ENCODE results near the gene TRIO. TPM values are rescaled to one million over a fixed set of nuclear protein-coding genes. Genes with fewer than 3 reads are reported as not detected.

TRIO gene
- total RNA-seq, 2 donors from 2014 or later = 62.0 to 137 TPM

DNA sequence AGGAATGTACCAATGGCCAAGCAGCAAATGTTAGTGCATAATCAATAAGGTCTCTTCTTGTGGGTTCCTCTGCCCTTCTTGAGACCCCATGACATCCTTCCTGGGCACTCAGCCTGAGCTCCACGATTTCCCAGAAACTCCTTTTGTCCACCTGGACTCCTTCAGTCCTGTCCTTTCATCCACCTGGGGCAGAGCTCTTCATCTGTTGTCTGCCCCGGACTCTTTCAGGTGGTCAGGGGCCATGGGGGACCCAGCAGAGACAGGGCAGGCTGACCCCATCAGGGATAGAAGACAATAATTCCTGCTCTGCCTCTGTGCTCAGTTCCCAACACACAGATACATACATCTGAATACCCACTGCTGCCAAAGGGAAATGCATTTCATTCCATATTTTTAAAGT is 379.6 kb downstream of the TRIO start:
- H3K27me3 ChIP-seq = no peaks in the 10 kb centered on the region
- no peak overlapping the region for H3K27ac ChIP-seq
- TF ChIP-seq POLR2A (IDR thresholded peaks at IDR 0.05) = no peak
- TF ChIP-seq, protein P1, sequence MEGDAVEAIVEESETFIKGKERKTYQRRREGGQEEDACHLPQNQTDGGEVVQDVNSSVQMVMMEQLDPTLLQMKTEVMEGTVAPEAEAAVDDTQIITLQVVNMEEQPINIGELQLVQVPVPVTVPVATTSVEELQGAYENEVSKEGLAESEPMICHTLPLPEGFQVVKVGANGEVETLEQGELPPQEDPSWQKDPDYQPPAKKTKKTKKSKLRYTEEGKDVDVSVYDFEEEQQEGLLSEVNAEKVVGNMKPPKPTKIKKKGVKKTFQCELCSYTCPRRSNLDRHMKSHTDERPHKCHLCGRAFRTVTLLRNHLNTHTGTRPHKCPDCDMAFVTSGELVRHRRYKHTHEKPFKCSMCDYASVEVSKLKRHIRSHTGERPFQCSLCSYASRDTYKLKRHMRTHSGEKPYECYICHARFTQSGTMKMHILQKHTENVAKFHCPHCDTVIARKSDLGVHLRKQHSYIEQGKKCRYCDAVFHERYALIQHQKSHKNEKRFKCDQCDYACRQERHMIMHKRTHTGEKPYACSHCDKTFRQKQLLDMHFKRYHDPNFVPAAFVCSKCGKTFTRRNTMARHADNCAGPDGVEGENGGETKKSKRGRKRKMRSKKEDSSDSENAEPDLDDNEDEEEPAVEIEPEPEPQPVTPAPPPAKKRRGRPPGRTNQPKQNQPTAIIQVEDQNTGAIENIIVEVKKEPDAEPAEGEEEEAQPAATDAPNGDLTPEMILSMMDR (IDR thresholded peaks at IDR 0.05) = no peak
- H3K4me1 ChIP-seq = no peaks in the 10 kb centered on the region
- H3K9me3 ChIP-seq = no peaks in the 10 kb centered on the region
- ATAC-seq (no peak), DNase-seq (no peak)
- 65 to 72% methylated on average over 2 of the region's 2 CpGs for WGBS, 2 donors
- no peak overlapping the region for H3K4me3 ChIP-seq
- intact Hi-C loops (cut with DNase I) = no loop called here
- H3K36me3 ChIP-seq (replicated peaks in 1 of 2; ENCODE audit: insufficient read depth in 1 of 2, low read depth in 2 of 2) = no peaks in the 10 kb centered on the region

DNA sequence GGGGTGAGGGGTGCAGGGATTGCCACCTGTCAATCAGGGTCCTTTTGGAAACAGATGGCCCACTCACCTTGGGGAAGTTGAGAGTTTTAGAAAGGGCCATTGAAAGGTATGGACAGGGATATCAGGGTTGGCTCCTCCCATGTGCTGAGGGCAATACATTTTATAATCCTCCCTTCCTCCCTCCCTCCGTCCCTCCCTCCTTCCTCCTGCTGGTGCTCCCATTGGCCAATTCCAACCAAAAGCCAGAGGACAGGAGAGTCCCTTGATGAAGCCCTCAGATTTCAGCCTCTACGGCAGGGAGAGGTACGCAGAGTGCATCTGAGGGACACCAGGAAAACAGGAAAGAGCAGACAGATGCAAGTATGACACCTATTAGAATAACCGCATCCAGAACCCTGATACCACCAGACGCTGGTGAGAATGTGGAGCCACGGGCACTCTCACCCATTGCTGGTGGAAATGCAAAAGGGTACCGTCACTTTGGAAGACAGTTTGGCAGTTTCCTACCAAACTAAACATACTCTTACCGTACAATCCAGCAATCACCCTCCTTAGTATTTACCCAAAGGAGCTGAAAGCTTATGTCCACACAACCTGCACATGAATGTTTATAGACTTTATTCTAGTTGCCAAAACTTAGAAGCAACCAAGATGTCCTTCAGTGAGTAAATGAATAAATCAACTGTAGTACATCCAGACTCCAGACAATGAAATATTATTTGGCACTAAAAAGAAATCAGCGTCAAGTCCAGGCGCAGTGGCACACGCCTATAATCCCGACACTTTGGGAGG is 380.3 kb downstream of the TRIO start:
- intact Hi-C loops (cut with DNase I) = no loop called here
- H3K9me3 ChIP-seq = no peaks in the 10 kb centered on the region
- WGBS, 2 donors = 80 to 85% methylated on average over 12 of the region's 12 CpGs
- TF ChIP-seq, protein P1 (IDR thresholded peaks at IDR 0.05) = no peak
- TF ChIP-seq POLR2A (IDR thresholded peaks at IDR 0.05) = no peak
- no peaks in the 10 kb centered on the region for H3K4me1 ChIP-seq
- H3K4me3 ChIP-seq = no peak overlapping the region
- DNase-seq = no peak
- H3K27ac ChIP-seq = no peak overlapping the region
- ATAC-seq = no peak
- H3K27me3 ChIP-seq = no peaks in the 10 kb centered on the region
- no peaks in the 10 kb centered on the region for H3K36me3 ChIP-seq (replicated peaks in 1 of 2; ENCODE audit: insufficient read depth in 1 of 2, low read depth in 2 of 2)

DNA sequence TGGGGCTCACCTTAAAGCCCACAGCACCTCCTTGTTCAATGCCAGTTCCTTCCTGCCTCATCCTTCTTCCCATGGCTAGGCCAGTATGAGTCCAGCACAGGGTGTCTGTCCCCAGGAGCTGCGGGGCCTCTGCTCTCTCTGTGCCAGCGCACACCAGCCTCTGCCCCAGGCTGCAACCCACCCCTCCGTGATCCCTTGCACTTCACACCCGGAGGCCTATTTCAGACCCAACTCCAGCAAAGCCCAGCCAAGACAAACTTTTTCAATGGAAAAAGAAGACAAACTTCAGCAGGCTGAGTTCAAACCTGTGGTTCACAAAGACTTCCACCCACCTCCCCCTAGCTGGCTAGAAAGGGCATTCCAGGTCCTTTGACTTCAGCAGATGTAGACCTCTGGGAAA is 382.3 kb downstream of the TRIO start:
- 97 to 100% methylated on average over 3 to 4 of the region's 4 CpGs for WGBS, 2 donors
- TF ChIP-seq, protein P1 (IDR thresholded peaks at IDR 0.05) = no peak
- TF ChIP-seq POLR2A (IDR thresholded peaks at IDR 0.05) = no peak
- H3K27me3 ChIP-seq = no peaks in the 10 kb centered on the region
- no peak overlapping the region for H3K27ac ChIP-seq
- H3K4me3 ChIP-seq = no peak overlapping the region
- H3K4me1 ChIP-seq = no peaks in the 10 kb centered on the region
- H3K36me3 ChIP-seq (replicated peaks in 1 of 2; ENCODE audit: insufficient read depth in 1 of 2, low read depth in 2 of 2) = no peaks in the 10 kb centered on the region
- ATAC-seq = no peak
- no peaks in the 10 kb centered on the region for H3K9me3 ChIP-seq
- no peak for DNase-seq
- intact Hi-C loops (cut with DNase I) = no loop called here

DNA sequence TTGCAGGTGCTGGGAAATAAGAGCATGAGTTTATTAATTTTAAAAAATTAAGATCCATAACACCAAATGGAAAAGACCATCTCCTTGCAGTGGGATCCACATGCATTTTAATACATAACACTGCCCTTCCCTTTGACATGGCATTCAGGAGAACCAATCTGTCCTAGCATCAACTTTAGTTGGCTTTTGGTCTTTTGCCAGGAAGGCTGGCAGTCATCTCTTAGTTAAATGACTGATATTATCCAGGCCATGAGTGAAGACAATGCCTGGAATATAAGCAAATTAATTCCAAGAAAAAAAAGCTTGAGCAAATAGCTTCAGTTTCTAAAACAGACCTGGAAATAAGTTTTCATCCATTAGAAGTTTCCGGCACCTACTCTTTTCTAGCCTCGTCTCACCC is 383.4 kb downstream of the TRIO start:
- no peak for TF ChIP-seq POLR2A (IDR thresholded peaks at IDR 0.05)
- TF ChIP-seq, protein P1 (IDR thresholded peaks at IDR 0.05) = no peak
- 83 to 93% methylated on average over 2 of the region's 2 CpGs for WGBS, 2 donors
- Histone ChIP-seq H3K27ac (no peak overlapping the region), H3K4me3 (no peak overlapping the region), H3K9me3 (no peaks in the 10 kb centered on the region), H3K36me3 (replicated peaks in 1 of 2; ENCODE audit: insufficient read depth in 1 of 2, low read depth in 2 of 2) (no peaks in the 10 kb centered on the region), H3K27me3 (no peaks in the 10 kb centered on the region), H3K4me1 (no peaks in the 10 kb centered on the region)
- intact Hi-C loops (cut with DNase I) = no loop called here
- DNase-seq = no peak
- no peak for ATAC-seq

DNA sequence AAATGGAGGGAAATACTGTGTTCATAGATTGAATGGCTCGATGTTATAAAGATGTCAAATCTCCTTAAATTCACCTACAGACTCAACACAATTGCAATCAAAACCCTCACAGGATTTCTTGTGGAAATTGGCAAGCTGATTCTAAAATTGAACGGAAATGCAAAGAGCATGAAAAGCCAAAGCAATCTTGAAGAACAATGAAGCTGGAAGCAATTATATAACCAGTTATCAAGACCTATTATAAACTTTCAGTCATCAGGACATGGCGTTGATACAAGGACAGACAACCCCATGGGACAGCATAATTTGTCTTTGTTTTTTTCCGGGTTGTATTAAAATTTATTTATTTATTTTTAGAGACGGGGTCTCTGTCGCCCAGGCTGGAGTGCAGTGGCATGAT is 385.0 kb downstream of the TRIO start:
- Histone ChIP-seq H3K27me3 (no peaks in the 10 kb centered on the region), H3K27ac (no peak overlapping the region), H3K9me3 (no peaks in the 10 kb centered on the region), H3K36me3 (replicated peaks in 1 of 2; ENCODE audit: insufficient read depth in 1 of 2, low read depth in 2 of 2) (no peaks in the 10 kb centered on the region), H3K4me3 (no peak overlapping the region), H3K4me1 (no peaks in the 10 kb centered on the region)
- intact Hi-C loops (cut with DNase I) = no loop called here
- DNase-seq = no peak
- TF ChIP-seq POLR2A (IDR thresholded peaks at IDR 0.05) = no peak
- TF ChIP-seq, protein P1 (IDR thresholded peaks at IDR 0.05) = no peak
- WGBS, 2 donors = 91 to 93% methylated on average over 6 of the region's 6 CpGs
- no peak for ATAC-seq
